H1 (cell line): ENCODE results near the gene SEMA3C. TPM values are rescaled to one million over a fixed set of nuclear protein-coding genes. Genes with fewer than 3 reads are reported as not detected.

Source experiments
- CTCF ChIA-PET: fragments of 300-600 bp; sonication (Branson Sonifier 250); formaldehyde crosslinking; loops from one replicate; lab custom pipeline; 2021; ENCODE audit not compliant: partially characterized antibody; lab: Charles Lee
- POLR2A ChIA-PET: fragments of 300-600 bp; sonication (Branson Sonifier 250); formaldehyde crosslinking; loops from one replicate; lab custom pipeline; 2021; ENCODE audit warnings: inconsistent platforms; ENCODE audit not compliant: partially characterized antibody; lab: Charles Lee
- DNase-seq, 2 experiments: peaks; one replicate each; pipeline versions ENCODE4 v3.0.0 to v3.0.0-alpha.2; 2010 to 2022; ENCODE audit warnings: low spot score in 2 of 2, low read depth in 1 of 2, mixed read lengths in 1 of 2
- FAIRE-seq: peaks from 2 replicates; lab custom pipeline; 2011; peaks lifted over from hg19 to GRCh38; lab: Jason Lieb, UNC
- H2AFZ ChIP-seq: 2 replicates; pipeline ENCODE4 v1.8.1; 2012; ENCODE audit warnings: low read length, inconsistent platforms
- H2AK5ac ChIP-seq: 2 replicates; pipeline ENCODE4 v1.6.1; 2013; ENCODE audit warnings: low read depth, low read length
- H2BK120ac ChIP-seq: replicated peaks from 2 replicates; pipeline ENCODE3; 2013; ENCODE audit warnings: low read depth, low read length, inconsistent platforms
- H2BK12ac ChIP-seq: 2 replicates; pipeline ENCODE4 v1.6.1; 2013; ENCODE audit warnings: low read depth, low read length
- H2BK15ac ChIP-seq: 2 replicates; pipeline ENCODE4 v1.6.1; 2013; ENCODE audit warnings: low read length
- H2BK20ac ChIP-seq: 2 replicates; pipeline ENCODE4 v1.6.1; 2013; ENCODE audit warnings: low read length
- H2BK5ac ChIP-seq: 2 replicates; pipeline ENCODE4 v1.6.1; 2013; ENCODE audit warnings: low read depth, low read length
- H3K14ac ChIP-seq: 2 replicates; pipeline ENCODE4 v1.6.1; 2013; ENCODE audit warnings: inconsistent platforms; ENCODE audit not compliant: insufficient read length
- H3K18ac ChIP-seq: 2 replicates; pipeline ENCODE4 v1.6.1; 2013; ENCODE audit warnings: low read length; ENCODE audit errors: extremely low read depth
- H3K23ac ChIP-seq: 2 replicates; pipeline ENCODE4 v1.6.1; 2013; ENCODE audit warnings: inconsistent platforms; ENCODE audit not compliant: insufficient read length
- H3K23me2 ChIP-seq: 2 replicates; pipeline ENCODE4 v1.6.1; 2013; ENCODE audit warnings: low read depth, low read length
- H3K27ac ChIP-seq: 2 replicates; pipeline ENCODE4 v1.6.1; 2011; ENCODE audit warnings: low read depth, low read length, inconsistent platforms
- H3K27me3 ChIP-seq, 4 experiments: replicated peaks in 1 of 4; 1 replicate in 1 of 4; 2 replicates in 3 of 4; pipeline versions ENCODE4 v1.6.1 to v1.8.1; 2011 to 2013; ENCODE audit warnings: low read length in 3 of 4, mild to moderate bottlenecking in 3 of 4, inconsistent platforms in 2 of 4, mixed read lengths in 2 of 4, moderate library complexity in 1 of 4; ENCODE audit not compliant: control insufficient read depth in 3 of 4, insufficient read depth in 3 of 4; ENCODE audit errors: extremely low read depth in 1 of 4
- H3K36me3 ChIP-seq, 4 experiments: 2 replicates each; pipeline versions ENCODE4 v1.6.1 to v1.8.1; 2011 to 2013; ENCODE audit warnings: mild to moderate bottlenecking in 4 of 4, low read length in 3 of 4, moderate library complexity in 2 of 4, control low read depth in 1 of 4, inconsistent platforms in 1 of 4; ENCODE audit not compliant: insufficient read depth in 4 of 4, control insufficient read depth in 2 of 4
- H3K4ac ChIP-seq: replicated peaks from 2 replicates; pipeline ENCODE3; 2013; ENCODE audit warnings: low read length, low read depth, mixed read lengths, inconsistent platforms; ENCODE audit not compliant: insufficient read length
- H3K4me1 ChIP-seq, 4 experiments: replicated peaks in 1 of 4; 1 replicate in 1 of 4; 2 replicates in 3 of 4; pipeline versions ENCODE4 v1.6.1 to v1.8.1; 2011 to 2013; ENCODE audit warnings: low read length in 3 of 4, inconsistent platforms in 2 of 4, mixed read lengths in 1 of 4; ENCODE audit not compliant: insufficient read depth in 4 of 4, control insufficient read depth in 3 of 4
- H3K4me2 ChIP-seq, 2 experiments: 2 replicates each; pipeline versions ENCODE4 v1.6.1 to v1.8.1; 2011 to 2013; ENCODE audit warnings: low read depth in 2 of 2, low read length in 2 of 2, control low read depth in 1 of 2, inconsistent platforms in 1 of 2, mild to moderate bottlenecking in 1 of 2; ENCODE audit not compliant: insufficient read depth in 1 of 2
- H3K4me3 ChIP-seq, 4 experiments: fragments of 200-600, 300-600 bp in 1 of 4; sonication (generic), shearing (Covaris generic), sonication (Bioruptor Twin) in 1 of 4; 2 replicates each; pipeline versions ENCODE4 v1.5.1 to v1.8.1; 2011 to 2016; ENCODE audit warnings: low read length in 4 of 4, low read depth in 3 of 4, control low read depth in 2 of 4, inconsistent platforms in 2 of 4, mild to moderate bottlenecking in 2 of 4, mixed read lengths in 1 of 4, moderate library complexity in 1 of 4; ENCODE audit not compliant: insufficient read depth in 2 of 4; ENCODE audit errors: extremely low read depth in 1 of 4
- H3K56ac ChIP-seq: replicated peaks from 2 replicates; pipeline ENCODE3; 2013; ENCODE audit warnings: low read depth, mild to moderate bottlenecking, mixed read lengths, low read length, inconsistent platforms; ENCODE audit not compliant: insufficient read length
- H3K79me1 ChIP-seq: 2 replicates; pipeline ENCODE4 v1.6.1; 2013; ENCODE audit warnings: low read depth, low read length, control low read depth
- H3K79me2 ChIP-seq, 2 experiments: 2 replicates each; pipeline versions ENCODE4 v1.6.1 to v1.8.1; 2012 to 2013; ENCODE audit warnings: low read length in 2 of 2, mild to moderate bottlenecking in 2 of 2, inconsistent platforms in 1 of 2; ENCODE audit not compliant: insufficient read depth in 2 of 2, control insufficient read depth in 1 of 2
- H3K9ac ChIP-seq, 4 experiments: replicated peaks in 1 of 4; 1 replicate in 1 of 4; 2 replicates in 3 of 4; pipeline versions ENCODE4 v1.6.1 to v1.8.1; 2011 to 2013; ENCODE audit warnings: low read depth in 3 of 4, low read length in 3 of 4, control low read depth in 2 of 4, mild to moderate bottlenecking in 2 of 4, moderate library complexity in 2 of 4, inconsistent platforms in 1 of 4; ENCODE audit errors: extremely low read depth in 1 of 4
- H3K9me3 ChIP-seq, 2 experiments: 2 replicates each; pipeline versions ENCODE4 v1.6.1 to v1.8.1; 2012 to 2013; ENCODE audit warnings: mild to moderate bottlenecking in 2 of 2, moderate library complexity in 2 of 2, control low read depth in 1 of 2, inconsistent platforms in 1 of 2, low read depth in 1 of 2, low read length in 1 of 2, mixed read lengths in 1 of 2; ENCODE audit not compliant: insufficient read depth in 2 of 2
- H4K20me1 ChIP-seq, 2 experiments: replicated peaks in 1 of 2; 2 replicates each; pipeline versions ENCODE3 to v1.8.1; 2011 to 2013; ENCODE audit warnings: inconsistent platforms in 2 of 2, low read length in 2 of 2, mild to moderate bottlenecking in 1 of 2; ENCODE audit not compliant: insufficient read depth in 2 of 2, control insufficient read depth in 1 of 2
- H4K5ac ChIP-seq: 2 replicates; pipeline ENCODE4 v1.6.1; 2013; ENCODE audit warnings: low read length, low read depth, mixed read lengths, inconsistent platforms; ENCODE audit not compliant: insufficient read length
- H4K8ac ChIP-seq: 2 replicates; pipeline ENCODE4 v1.8.0; 2013; ENCODE audit warnings: mild to moderate bottlenecking, moderate library complexity, low read length, inconsistent platforms; ENCODE audit not compliant: insufficient read depth; ENCODE audit errors: extremely low read depth
- H4K91ac ChIP-seq: replicated peaks from 2 replicates; pipeline ENCODE3; 2013; ENCODE audit warnings: low read length, mixed read lengths, inconsistent platforms; ENCODE audit not compliant: insufficient read length
- ASH2L ChIP-seq: fragments of 200-600, 300-600 bp; sonication (generic); IDR thresholded peaks from one replicate; pipeline ENCODE4 v1.7.1; 2017; ENCODE audit warnings: low read length
- CBX5 ChIP-seq: fragments of 300-800, 300-1000 bp; sonication (generic); IDR thresholded peaks from 2 replicates; pipeline ENCODE4 v1.7.1; 2016; ENCODE audit warnings: antibody characterized with exemption, low read length, low read depth
- CBX8 ChIP-seq: fragments of 300-800, 300-1000 bp; sonication (generic); IDR thresholded peaks from 2 replicates; pipeline ENCODE4 v1.7.1; 2016; ENCODE audit warnings: low read depth, low read length, borderline replicate concordance
- CHD1 ChIP-seq: IDR thresholded peaks from 2 replicates; pipeline ENCODE4 v1.6.1; 2012; ENCODE audit warnings: low read depth, low read length, improper control_type of control experiment
- EP300 ChIP-seq, 2 experiments: IDR thresholded peaks; 1 replicate in 1 of 2; 2 replicates in 1 of 2; pipeline ENCODE4 v1.6.1; 2011 to 2012; ENCODE audit warnings: low read depth in 2 of 2, low read length in 2 of 2, mild to moderate bottlenecking in 2 of 2, borderline replicate concordance in 1 of 2, inconsistent platforms in 1 of 2, moderate library complexity in 1 of 2
- EZH2 ChIP-seq: fragments of 200-600 bp; sonication (generic); IDR thresholded peaks from 2 replicates; pipeline ENCODE4 v1.7.1; 2012; ENCODE audit warnings: low read depth, mild to moderate bottlenecking, moderate library complexity, low read length, inconsistent platforms; ENCODE audit not compliant: severe bottlenecking
- KDM5A ChIP-seq: fragments of 200-600 bp; IDR thresholded peaks from 2 replicates; pipeline ENCODE4 v1.7.1; 2012; ENCODE audit warnings: mild to moderate bottlenecking, low read length, inconsistent platforms, mixed read lengths
- NANOG ChIP-seq: IDR thresholded peaks from 2 replicates; pipeline ENCODE4 v1.6.1; 2011; ENCODE audit warnings: low read length, low read depth, mild to moderate bottlenecking, inconsistent platforms; ENCODE audit not compliant: insufficient read depth, poor library complexity, severe bottlenecking
- NRF1 ChIP-seq: IDR thresholded peaks from 2 replicates; pipeline ENCODE4 v1.6.1; 2011; ENCODE audit warnings: mild to moderate bottlenecking, low read depth, low read length, improper control_type of control experiment
- SIX5 ChIP-seq: IDR thresholded peaks from 2 replicates; pipeline ENCODE4 v1.6.1; 2011; ENCODE audit warnings: mild to moderate bottlenecking, low read depth, low read length
- SUZ12 ChIP-seq: fragments of 200-600 bp; sonication (generic); IDR thresholded peaks from 2 replicates; pipeline ENCODE4 v1.6.1; 2012; ENCODE audit warnings: mild to moderate bottlenecking, inconsistent platforms, low read length, moderate library complexity, mixed read lengths
- TCF12 ChIP-seq: IDR thresholded peaks from 2 replicates; pipeline ENCODE4 v1.6.1; 2011; ENCODE audit warnings: low read depth, mild to moderate bottlenecking, low read length
- YY1 ChIP-seq: IDR thresholded peaks from 2 replicates; pipeline ENCODE4 v1.6.1; 2011; ENCODE audit warnings: low read depth, mild to moderate bottlenecking, low read length
- WGBS, 2 experiments: shearing (Covaris generic) in 1 of 2; methylation state at CpG; one replicate each; pipeline versions ENCODE4 v1.1.6 to v1.1.7; 2013 to 2015; ENCODE audit warnings: low lambda C conversion rate in 2 of 2, mixed read lengths in 2 of 2, inconsistent platforms in 1 of 2, low coverage in 1 of 2, missing lambda C conversion rate in 1 of 2; ENCODE audit not compliant: insufficient replicate concordance in 2 of 2, insufficient coverage in 1 of 2, insufficient read length in 1 of 2; ENCODE audit errors: extremely low coverage in 1 of 2, missing lambda C conversion rate in 1 of 2; 5-methylcytosine and 5-hydroxymethylcytosine counted together
- polyA plus RNA-seq, 7 experiments: library from polyadenylated mRNA; depleted of rRNA in 3 of 7; stranded (reverse) in 5 of 7; unstranded in 2 of 7; fragments of >200 nt in 5 of 7; fragments of 200-250 nt in 2 of 7; gene quantifications; 1 replicate in 5 of 7; 2 replicates in 1 of 7; 4 replicates in 1 of 7; pipeline versions ENCODE4 v1.2.1 to v1.2.3, GENCODE V29; 2011 to 2013; ENCODE audit warnings: missing spikeins in 2 of 7, mixed read lengths in 2 of 7
- total RNA-seq: library from RNA; stranded (reverse); fragmentation: NEBNext Ultra II Directional; extraction: Animal tissue kit (Norgen Biotek cat#: 25700); gene quantifications from 2 replicates; pipeline ENCODE4 v1.2.1, GENCODE V29; 2021
- TF ChIP-seq, protein P1 (sequence below): IDR thresholded peaks from 2 replicates; pipeline ENCODE4 v1.6.1; 2011; ENCODE audit warnings: low read length, improper control_type of control experiment

Gene SEMA3C
- total and polyA plus RNA-seq, 2 of the 8 experiments (the other 6 are each of a cell fraction or from before 2014, with no cell fraction given) = 0.15 to 1.4 TPM

DNA sequence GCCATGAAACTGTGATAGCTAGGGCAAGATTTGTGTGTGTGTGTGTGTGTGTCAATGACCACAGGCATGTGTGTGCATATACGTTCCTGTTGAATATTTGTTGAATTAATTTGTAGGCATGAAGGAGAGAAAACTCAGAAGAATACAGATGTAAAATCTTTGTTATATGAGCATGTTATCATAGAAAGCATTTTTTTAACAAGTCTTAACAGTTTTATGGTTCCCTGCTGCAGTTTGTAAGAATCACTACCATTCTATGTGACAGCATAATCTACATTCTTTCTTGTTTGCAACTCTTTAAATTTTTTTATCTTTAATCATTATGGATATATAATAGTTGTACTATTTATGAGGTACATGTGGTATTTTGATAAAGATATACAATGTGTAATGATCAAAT lies 150.1 kb downstream of the SEMA3C start:
- no peak overlapping the region for H3K9ac ChIP-seq
- H2BK15ac ChIP-seq = no peak overlapping the region
- no peaks in the 10 kb centered on the region for H4K20me1 ChIP-seq
- H3K23ac ChIP-seq = no peak overlapping the region
- H2AK5ac ChIP-seq = no peak overlapping the region
- H3K4me1 ChIP-seq = peaks cover 0 to 3% (median 1%) of the 10 kb centered on the region in 4 experiments; a peak in 2 of 7 replicates
- ChIA-PET CTCF (interaction anchor here (0.6 kb wide), 1 partner anchor 33 kb away, joined by 3 read pairs; no protein-coding TSS in a partner anchor), POLR2A (no interaction called here)
- FAIRE-seq (no peak), DNase-seq (no peak)
- no peak overlapping the region for H2BK12ac ChIP-seq
- H3K18ac ChIP-seq = no peak overlapping the region
- H3K4me3 ChIP-seq = no peak overlapping the region
- WGBS, 2 experiments = 95% methylated on average over 1 of the region's 1 CpG; no CpG with 5 or more reads in 1 of the 2 experiments
- peaks cover 4 to 10% (median 8%) of the 10 kb centered on the region in 4 experiments; a peak in 4 of 7 replicates for H3K27me3 ChIP-seq
- H3K79me2 ChIP-seq = no peaks in the 10 kb centered on the region
- no peak overlapping the region for H4K91ac ChIP-seq
- H3K9me3 ChIP-seq = no peaks in the 10 kb centered on the region
- no peaks in the 10 kb centered on the region for H3K79me1 ChIP-seq
- H3K23me2 ChIP-seq = no peaks in the 10 kb centered on the region
- no peak overlapping the region for H3K56ac ChIP-seq
- no peak overlapping the region for H3K4me2 ChIP-seq
- H3K14ac ChIP-seq = no peak overlapping the region
- H3K4ac ChIP-seq = no peak overlapping the region
- no peak overlapping the region for H3K27ac ChIP-seq
- H2BK120ac ChIP-seq = no peak overlapping the region
- no peak overlapping the region for H4K5ac ChIP-seq
- H2BK20ac ChIP-seq = no peak overlapping the region
- no peak overlapping the region for H4K8ac ChIP-seq
- no peaks in the 10 kb centered on the region for H3K36me3 ChIP-seq
- H2BK5ac ChIP-seq = no peak overlapping the region
- H2AFZ ChIP-seq = no peak overlapping the region
- TF ChIP-seq CBX5 (no peak), NANOG (no peak), YY1 (no peak), ASH2L (no peak), SUZ12 (no peak), EP300 (IDR thresholded peaks at IDR 0.05; ENCODE audit: borderline replicate concordance in 1 of 2, low read depth in 2 of 2, low read length in 2 of 2) (no peak), TCF12 (no peak), SIX5 (no peak), CBX8 (no peak), KDM5A (no peak), EZH2 (no peak), CHD1 (no peak), NRF1 (no peak)
- TF ChIP-seq, protein P1, sequence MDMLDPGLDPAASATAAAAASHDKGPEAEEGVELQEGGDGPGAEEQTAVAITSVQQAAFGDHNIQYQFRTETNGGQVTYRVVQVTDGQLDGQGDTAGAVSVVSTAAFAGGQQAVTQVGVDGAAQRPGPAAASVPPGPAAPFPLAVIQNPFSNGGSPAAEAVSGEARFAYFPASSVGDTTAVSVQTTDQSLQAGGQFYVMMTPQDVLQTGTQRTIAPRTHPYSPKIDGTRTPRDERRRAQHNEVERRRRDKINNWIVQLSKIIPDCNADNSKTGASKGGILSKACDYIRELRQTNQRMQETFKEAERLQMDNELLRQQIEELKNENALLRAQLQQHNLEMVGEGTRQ = no peak
